Measurements from ENCODE around the gene ZDHHC8.

ZDHHC8 gene

DNA sequence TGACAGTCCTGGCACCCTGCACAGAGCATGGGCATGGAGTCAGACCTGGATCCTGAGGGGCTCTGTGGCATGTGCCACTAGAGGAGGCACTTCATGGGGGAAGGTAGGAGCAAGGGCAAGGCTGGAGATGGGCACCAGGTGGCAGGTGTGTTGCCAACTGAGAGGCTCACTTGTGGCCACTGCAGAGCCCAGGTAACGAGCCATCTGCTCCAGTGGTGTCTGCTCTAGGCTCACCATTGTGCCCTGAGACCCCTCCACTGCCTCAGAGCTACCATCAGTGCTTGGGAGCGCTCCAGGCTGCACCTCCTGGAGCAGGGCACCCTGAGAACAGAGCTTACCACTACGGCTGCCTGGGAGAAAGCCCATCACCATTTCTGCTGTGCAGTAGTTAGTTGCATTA lies 1.3 kb upstream of the ZDHHC8 start:
- no peak for DNase-seq (ENCODE audit: low read depth)

DNA sequence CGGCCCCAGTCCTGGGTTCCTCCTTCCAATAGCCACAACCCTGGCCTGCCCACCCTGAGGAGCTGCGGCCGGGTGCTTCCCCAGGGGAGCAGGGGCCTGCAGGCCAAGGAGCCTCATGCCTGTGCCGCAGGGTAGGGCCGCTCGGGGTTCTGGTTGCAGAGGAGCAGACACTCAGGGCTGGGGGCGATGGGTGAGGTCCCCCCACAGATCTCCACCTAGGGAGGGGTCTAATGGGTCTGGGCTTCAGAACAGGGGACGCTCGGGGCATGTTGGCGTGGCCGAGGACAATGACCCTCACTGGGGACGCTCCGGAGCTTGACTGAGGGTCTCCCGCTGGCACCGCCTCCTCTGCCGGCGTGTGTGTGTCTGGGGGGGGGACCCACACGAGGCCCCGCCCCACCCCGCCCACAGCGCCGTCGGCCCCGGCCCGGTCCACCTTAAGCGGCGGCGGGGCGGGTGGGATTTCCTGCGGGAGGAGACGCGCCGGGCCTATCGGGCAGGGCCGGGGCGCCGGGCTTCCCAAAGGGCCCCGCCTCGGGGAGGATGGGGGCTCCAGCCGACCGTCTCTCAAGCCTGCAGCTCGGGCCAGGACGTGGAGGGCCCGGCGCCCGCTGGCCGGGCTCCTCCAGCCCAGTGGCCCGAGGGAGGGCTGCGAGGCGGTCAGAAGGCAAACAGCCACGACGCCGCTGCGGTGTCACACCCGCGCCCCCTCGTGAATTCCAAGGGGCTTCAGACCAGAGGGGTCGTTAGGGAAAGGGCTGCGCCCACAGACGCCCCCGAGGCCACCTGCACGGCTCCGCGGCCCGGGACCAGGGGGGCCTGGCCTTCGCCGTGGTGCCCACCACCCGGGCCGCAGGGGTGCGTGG lies 640 bp upstream of the ZDHHC8 start:
- DNase-seq (ENCODE audit: low read depth), result peak; percentile 56

DNA sequence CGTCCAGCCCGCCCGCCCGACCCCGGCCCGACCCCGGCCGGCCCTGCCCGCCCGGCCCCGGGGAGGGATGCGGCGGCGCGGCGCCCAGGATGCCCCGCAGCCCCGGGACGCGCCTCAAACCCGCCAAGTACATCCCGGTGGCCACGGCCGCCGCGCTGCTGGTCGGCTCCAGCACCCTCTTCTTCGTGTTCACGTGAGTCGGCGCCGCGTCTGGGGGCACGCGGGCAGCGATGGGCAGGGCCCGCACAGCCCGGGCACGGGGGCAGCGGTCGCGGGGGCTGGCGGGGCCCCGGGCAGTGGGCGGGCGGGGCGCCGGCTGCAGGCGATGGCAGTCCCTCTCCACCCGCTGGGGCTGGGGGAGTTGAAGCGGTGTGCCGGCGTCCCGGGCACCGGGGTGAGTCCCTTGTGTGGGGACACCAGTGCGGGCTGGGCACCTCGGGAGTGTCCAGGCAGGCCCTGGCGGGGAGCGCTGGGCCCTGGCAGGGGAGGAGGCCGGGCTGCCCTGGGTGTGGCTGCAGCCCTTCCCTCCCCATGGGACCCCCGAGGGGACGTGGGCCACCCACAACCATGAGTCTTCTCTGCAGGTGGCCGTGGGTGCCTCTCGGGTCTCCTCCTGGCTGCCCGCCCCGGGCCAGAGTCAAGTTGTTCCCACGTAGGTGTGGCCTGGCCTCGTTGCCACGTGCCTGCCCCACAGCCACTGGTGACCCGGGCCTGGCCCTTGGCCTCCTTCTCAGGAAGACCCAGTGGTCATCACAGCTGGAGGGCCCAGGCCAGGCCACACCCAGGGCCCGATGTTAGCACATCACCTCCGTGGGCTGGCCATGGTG lies 468 bp downstream of the ZDHHC8 start:
- no peak for DNase-seq (ENCODE audit: low read depth)

DNA sequence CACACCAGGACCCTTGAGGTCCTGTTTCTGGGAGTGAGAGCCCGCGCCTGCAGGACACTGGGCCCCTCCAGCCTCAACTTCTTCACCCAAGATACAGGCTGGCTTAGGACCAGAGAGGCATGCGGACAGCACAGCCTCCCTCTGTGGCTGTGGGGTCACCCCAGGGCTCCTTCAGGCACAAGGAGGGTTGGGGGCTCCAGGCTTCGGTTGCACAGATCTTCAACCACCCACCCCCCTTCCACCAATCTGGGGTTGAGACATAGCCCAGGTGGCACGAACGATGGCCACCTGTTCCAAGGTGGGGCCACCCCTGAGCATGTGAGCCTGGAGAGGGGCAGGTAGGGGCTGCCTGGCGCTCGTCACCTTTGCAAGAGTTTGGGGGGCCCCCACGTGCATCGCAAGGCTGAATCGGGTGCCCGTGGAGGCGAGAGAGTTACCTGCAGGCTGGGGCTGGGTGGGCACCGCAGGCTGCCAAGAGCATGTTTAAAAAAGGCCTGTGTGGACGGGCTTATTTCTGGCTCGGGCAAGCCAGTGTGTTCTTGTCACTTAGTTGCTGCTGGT lies 1.2 kb downstream of the ZDHHC8 start:
- DNase-seq (ENCODE audit: low read depth), result no peak

DNA sequence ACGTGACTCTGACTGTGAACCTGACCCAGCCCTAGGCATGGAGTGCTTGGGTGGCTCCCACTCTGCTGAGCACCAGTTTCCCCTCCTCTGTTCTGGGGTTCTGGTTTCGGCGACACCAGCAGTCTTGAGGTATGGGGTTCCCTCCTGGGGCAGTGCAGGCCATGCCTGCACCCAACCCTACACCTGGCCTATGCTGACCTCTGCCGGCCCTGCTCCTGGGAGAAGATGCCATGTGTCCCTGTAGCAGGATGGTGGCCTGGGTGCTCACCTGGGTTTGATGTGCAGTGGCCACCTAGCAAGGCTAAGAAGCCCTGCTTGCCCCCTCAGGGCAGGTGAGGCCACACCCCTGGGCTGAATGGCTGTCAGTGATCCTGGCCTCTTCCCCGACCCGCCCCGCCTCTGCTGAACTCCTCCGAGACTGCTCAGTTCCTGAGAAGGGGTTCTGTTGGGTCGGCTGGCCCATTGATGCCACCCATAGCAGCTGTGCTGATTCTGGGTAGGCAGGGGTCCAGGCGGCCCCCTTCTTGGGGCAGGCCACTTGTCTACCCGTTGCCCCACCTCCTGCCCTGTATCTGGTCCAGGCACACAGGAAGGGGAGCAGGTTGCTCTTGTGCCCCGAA lies 2.4 kb downstream of the ZDHHC8 start:
- DNase-seq (ENCODE audit: low read depth), result no peak

DNA sequence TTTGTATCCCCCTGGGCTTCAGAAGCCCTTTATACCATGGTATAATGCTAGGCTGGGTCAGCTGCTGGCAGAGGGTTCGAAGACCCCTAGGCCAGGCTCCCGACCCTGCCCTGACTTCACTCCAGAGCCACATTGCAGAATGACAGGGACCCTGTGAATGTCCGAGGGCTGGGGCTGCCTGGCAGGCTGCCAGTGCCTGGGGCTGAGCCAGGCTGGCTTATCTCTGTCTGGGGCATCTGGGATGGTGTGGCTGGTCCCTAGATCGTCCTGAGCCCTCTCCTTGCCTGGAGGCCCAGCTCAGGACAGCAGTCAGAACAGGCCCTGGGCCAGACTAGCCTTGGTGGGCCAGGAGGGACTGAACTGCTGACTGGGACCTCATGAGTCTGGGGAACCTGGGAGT lies 3.7 kb downstream of the ZDHHC8 start:
- no peak for DNase-seq (ENCODE audit: low read depth)

DNA sequence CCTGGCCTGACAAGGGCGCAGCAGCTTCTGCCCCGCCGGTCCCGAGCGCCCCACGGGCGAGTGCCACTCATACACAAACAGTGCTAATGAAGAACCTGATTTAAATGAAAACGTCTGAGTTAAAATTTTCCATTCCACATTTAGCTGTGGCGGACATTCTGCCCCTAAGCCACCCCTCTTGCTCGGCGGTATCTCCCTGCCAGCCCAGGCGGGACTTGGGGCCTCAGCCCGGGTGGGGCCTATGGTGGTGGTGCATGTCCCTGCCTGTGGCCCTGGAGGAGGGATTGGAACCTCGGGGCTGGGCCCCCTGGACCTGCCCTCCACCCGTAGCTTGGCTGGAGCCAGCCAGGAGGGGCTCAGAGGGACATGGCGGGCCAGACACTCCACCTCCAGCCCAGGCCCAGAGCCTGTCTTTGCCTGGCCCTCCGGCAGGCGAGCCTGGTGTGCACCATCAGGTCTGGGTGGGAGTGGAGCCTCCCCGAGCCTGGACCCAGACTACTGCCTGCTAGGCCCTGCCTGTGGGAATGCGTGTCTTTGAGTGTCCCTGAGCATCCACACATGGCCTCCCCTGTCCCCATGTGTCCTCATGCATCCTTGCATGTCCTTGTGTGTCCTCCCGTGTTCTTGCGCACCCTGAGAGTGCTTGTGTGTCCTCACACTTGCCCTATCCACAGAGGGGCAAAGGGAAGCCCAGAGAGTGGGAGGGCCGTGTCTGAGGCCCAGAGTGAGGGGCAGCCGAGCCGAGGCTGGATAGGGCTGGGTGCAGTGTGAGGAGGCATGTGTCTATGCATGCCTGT lies 4.4 kb downstream of the ZDHHC8 start:
- DNase-seq (ENCODE audit: low read depth), result no peak

DNA sequence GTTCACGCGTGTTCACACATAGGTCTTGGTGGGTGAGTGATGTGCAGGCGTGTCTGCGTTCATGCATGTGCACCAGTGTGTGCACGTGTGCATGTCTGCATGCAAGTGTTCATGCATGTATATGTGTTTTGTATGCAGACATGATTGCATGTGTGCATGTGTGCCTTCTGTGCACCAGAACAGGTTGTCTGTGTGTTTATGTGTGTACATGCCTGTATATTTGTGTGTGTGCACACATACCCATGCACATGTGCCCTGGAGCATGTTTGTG lies 4.9 kb downstream of the ZDHHC8 start:
- DNase-seq (ENCODE audit: low read depth), result no peak

DNA sequence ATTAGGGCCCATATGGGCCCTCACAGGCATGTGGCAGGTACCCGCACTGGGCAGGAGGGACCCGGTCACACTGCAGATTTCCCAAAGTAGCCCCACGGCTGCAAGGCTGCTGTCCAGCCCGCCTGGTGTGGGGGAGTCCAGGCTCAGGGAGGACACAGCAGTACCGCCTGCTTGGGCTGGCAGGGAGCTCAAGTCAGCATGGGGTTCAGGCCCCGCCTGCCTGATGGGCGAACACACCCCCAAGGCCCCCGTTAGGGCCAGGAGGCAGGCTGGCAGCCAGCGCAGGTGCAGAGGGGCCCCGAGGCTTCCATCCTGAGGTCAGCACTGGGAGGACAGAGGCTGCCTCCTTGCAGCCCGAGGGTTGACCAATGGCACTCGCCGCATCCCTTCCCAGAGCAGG lies 5.5 kb downstream of the ZDHHC8 start:
- DNase-seq (ENCODE audit: low read depth), result no peak

DNA sequence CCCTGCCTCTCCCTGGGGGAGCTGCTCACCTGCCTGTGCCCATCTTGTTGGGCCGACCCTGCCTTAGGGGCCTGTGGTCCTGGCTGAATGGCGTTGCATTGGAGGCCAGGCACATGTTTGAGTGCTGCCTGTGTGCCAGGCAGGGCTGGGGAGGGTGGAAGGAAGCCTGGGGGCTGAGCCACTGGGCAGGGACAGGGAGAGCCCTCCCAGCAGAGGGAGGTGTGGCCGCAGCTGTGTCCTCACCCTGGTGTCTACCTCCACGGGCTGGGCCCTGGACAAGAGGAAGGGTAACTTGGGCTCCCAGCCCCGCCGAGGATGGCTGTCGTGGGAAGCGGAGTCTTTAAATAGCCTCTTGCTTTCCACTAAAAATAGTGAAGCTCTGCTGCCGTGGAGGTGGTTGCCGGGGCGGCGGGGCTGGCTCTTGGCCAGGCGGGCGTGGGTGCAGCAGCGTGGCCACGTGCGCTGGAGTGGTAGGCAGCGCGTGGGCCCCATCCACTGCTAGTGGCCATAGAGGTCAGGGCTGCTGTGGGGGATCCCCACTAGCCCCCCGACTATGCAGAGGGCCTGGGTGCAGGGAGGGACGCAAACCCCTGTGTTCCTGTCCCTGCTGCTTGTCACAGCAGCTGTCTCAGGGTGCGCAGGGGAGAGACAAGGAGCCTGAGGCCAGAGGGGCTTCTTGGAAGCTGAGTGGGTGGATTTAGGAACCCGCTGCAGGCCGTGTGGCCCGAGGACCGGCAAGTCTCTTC lies 6.2 kb downstream of the ZDHHC8 start:
- DNase-seq (ENCODE audit: low read depth), result no peak

DNA sequence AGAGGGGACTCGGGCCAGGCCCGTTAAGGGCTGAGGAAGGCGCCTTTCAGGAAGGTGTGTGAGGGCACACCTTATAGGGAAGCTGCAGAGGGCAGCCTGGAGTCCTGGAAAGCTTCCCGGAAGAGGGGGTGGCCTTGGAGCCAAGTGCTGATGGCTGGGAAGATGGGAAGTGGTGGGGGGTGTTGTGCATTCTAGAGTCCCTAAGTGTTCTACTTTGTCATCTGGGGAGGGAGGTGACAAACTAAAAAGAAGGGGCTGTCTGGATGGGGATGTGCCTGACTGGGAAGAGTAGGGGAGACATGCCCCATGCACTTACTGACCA lies 6.8 kb downstream of the ZDHHC8 start:
- no peak for DNase-seq (ENCODE audit: low read depth)

DNA sequence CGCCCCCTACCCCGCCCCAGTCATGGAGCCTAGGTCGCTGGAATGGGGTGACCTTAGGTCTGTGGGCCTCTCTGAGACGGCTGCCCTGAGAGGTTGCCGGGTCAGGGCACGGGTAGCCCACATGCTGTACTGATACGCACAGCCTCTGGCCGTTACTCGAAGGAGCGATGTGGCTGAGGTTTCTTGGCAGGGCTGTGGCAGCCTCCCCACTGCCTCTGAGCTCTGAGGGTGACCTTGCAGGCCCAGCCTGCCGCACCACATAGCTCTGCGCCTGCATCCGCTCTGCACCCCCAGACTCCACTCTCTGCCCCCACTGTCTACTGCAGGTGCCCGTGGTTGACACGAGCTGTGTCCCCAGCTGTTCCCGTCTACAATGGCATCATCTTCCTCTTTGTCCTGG lies 7.3 kb downstream of the ZDHHC8 start:
- DNase-seq (ENCODE audit: low read depth), result no peak

DNA sequence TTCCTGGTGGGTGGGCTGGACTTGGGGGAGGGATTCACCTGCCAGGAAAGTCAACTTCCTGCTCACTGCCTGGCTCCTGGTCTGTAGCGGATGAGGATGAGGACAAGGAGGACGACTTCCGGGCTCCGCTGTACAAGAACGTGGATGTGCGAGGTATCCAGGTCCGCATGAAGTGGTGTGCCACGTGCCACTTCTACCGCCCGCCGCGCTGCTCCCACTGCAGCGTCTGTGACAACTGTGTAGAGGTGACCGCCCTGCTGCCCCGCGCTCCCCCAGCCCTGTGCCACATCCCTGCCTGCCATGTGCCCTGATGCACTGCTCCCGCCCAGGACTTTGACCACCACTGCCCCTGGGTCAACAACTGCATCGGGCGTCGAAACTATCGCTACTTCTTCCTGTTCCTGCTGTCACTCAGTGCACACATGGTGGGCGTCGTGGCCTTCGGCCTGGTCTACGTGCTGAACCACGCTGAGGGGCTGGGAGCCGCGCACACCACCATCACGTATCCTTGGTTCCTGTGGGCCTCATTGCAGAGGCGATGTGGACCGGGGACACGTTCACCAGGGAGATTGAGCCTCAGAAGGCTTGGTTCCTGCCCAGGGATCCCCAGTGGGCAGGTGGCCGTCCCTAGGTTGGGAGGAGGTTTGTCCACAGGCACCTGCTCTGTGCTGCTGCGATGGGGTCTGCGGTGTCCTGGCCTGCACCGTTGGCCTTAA lies 7.9 kb downstream of the ZDHHC8 start:
- no peak for DNase-seq (ENCODE audit: low read depth)

DNA sequence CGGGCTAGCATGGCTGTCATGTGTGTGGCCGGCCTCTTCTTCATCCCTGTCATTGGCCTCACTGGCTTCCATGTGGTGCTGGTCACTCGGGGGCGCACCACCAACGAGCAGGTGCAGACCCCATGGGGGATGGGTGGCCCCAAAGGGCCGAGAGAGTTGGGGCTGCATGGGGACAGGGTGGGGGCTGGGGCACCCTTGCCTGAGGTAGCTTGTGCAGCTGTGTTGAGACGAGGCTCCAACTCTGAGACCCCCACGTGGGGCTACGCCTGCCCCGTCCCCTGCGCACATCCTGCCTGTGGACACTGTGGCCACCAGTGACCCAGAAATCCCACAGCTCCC lies 8.5 kb downstream of the ZDHHC8 start:
- no peak for DNase-seq (ENCODE audit: low read depth)

DNA sequence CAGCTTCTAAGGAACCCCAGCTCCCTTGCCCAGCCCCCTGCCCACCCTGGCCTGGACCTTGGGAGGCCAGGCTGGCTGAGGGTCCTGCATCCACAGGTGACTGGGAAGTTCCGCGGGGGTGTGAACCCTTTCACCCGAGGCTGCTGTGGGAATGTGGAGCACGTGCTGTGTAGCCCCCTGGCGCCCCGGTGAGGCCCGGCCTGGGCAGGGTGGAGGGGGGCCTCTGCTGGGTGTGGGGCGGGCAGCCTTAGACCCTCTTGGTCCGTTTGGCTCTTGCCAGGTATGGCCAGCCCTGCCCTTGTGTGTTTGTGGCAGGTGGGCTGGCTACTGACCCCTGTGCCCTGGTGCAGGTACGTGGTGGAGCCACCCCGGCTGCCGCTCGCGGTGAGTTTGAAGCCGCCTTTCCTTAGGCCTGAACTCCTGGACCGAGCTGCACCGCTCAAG lies 8.9 kb downstream of the ZDHHC8 start:
- DNase-seq (ENCODE audit: low read depth), result no peak

DNA sequence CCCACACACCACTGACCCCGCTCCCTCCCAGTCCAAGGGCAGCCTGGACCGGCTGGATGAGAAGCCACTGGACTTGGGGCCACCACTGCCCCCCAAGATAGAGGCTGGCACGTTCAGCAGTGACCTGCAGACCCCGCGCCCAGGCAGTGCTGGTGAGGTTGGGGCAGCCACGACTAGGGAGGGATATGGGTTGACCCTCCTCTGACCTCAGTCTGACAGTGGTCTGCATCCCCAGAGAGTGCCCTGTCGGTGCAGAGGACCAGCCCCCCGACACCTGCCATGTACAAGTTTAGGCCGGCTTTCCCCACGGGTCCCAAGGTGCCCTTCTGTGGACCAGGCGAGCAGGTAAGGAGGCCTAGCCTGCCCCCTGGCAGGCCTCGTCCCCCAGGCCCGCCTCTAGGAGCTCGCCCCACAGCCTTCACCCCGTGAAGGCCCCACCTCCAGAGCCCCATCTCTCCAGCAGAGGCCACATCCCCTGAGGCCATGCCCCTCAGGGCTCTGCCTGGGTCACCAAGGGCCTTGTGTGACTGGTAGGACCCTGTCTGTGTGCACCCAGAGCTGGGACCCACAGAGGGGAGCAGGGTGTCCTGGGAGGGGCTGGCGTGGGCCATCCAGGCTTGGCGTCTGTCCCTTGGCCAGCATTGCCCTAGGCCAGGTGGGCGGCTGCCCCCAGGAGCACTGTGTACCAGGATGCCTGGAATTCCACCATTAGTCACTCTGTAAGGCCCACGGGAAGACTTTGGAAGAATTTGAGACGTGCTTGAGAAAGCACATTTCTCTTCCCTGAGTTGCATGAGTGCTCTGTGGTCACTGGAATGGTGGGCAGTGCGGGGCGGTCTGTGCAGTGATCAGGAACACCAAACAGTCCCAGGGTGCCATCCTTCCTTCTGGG lies 9.8 kb downstream of the ZDHHC8 start:
- DNase-seq (ENCODE audit: low read depth), result no peak

DNA sequence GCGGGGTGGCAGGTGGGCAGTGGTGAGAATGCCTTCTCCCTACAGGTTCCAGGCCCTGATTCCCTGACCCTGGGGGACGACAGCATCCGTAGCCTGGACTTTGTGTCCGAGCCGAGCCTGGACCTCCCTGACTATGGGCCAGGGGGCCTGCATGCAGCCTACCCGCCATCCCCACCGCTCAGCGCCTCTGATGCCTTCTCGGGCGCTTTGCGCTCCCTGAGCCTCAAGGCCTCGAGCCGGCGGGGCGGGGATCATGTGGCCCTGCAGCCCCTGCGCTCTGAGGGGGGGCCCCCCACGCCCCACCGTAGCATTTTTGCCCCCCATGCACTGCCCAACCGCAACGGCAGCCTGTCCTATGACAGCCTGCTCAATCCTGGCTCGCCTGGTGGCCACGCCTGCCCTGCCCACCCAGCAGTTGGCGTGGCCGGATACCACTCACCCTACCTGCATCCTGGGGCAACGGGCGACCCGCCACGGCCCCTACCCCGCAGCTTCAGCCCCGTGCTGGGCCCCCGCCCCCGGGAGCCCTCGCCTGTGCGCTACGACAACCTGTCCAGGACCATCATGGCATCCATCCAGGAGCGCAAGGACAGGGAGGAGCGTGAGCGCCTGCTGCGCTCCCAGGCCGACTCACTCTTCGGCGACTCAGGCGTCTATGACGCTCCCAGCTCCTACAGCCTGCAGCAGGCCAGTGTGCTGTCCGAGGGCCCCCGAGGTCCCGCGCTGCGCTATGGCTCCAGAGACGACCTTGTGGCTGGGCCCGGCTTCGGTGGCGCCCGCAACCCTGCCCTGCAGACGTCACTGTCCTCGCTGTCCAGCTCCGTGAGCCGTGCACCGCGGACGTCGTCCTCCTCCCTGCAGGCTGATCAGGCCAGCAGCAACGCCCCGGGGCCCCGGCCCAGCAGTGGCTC lies 11.4 kb downstream of the ZDHHC8 start:
- DNase-seq (ENCODE audit: low read depth), result no peak

DNA sequence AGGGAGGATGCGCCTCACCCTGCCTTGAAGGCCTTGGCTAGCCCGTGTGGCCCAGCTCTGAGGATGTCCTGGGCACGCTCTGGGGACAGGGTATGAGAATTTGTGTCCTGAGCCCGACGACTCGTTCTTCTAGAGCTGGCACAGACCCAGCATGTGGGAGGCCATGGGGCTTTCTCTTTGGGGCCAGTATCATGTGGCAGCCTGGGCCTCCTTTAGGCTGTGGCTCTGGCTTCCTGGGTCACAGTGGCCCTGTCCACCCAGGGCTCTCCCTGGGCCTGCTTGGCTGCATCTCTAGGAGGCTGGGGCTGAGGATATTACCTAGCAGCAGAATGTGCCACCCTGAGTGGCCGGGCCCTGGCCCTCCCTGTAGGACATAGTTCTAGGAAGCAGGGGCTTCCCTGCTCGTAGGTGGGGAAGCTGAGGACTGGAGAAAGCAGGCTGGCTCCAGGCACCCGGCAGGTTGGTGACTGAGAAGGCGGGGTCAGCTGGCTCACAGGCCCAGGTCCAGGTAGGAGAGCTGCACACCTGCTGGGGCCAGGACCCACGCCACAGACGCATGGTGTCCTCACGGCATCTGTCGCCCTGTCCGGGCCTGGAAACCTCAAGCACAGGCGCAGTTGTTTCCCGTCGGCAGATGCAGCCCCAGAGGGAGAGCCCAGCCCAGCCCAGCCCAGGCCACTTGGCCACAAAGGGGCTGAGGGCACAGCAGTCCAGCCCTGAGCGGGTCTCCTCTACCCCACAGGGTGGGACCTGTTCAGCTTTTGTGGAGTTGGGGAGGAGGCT lies 12.5 kb downstream of the ZDHHC8 start:
- no peak for DNase-seq (ENCODE audit: low read depth)

All from GM04504 (cell line).